Right hindlimb (tissue), 1 donor: ENCODE measurements around the gene VDR.
"Not testable (repeated sequence)": the region's sequence is repeated elsewhere in the genome, so short reads cannot be mapped to it uniquely, and the experiment has no call there.

Experiments
- DNase-seq: peaks from one replicate; pipeline ENCODE4 v3.0.0-alpha.2; 2018

Gene VDR

DNA sequence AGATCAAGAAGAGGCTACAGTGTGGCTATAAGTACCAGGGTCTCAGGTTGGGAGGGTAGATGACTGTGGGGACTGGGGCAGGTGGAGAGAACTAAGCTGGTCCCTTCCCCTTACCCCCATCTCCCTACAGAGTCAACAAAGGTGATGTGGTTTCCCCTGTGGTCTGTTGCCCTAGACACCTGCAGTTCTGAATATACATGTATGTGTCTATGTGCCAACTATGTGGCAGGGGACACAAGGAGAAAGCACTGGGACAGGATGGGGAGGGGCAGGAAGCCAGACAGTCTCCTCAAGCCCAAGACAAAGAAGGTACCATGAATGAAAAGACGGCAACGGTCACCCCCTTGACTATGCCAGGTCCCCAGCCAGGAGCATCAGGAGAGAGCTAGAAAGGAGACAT lies 80.6 kb downstream of the VDR start:
- no peak for DNase-seq

DNA sequence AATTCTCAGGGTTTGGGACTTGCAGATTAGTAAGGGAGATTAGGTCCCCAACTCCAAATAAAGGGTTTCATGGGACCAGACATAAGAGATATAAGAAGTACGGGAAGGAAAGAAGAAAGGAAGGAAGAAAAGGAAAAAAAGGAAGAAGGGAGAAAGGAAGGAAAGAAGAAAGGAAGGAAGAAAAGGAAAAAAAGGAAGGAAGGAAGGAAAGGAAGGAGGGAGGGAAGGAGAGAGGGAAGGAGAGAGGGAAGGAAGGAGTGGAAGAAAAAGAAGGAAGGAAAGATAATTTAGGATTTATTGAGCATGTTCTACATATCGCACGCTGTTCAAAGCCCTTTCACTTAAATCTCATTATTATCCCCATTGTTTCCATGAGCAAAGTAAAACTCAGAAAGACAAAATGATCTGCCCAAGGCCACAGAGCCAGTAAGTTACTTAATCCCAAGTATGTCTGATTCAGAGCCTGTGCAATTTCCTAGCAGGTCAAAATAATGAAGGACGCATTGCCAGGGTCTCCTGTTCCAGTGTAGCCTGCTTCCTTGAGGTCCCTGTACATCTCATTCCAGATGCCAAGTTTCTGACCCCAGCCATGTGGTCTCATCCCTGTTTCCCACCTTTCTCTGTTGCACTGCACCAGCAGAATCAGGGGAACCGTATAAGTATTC lies 81.2 kb downstream of the VDR start:
- no peak for DNase-seq

DNA sequence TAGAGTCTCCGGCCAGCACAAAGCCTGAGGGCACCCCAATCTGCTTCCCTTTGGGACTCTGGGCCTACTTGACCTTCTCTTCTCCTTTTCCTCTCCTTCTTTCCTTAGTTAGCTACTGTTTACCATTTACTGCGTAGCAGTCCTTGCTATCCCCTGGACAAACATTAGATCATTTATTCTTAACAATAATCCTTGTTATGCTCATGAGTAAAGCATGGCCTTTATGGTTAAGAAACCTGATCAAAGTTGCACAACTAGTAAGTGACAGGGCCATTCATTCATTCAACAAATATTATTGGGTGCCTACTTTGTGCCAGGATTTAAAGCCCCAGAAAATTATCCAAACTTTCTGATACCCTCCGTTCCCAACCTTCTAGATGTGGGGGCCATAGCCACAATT lies 81.9 kb downstream of the VDR start:
- DNase-seq: no peak

DNA sequence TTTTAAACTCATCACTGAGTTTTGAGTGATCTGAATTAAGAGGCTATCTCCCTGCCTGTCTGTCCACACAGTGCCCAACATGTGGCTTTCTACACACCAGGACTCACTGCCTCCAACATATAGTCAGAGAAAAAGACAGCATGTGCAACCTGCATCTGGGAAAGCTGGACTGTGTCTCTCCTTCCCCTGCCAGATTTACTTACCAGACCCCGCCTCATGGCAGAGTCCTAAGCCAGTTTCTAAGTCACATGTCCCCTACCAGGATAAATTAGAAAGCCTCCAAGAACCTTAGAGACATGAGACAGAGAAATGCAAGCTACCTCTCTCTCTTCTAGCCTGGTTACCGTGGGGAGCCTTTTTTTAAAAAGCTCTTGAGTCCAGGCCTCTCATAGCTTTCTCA lies 82.4 kb downstream of the VDR start:
- no peak for DNase-seq

DNA sequence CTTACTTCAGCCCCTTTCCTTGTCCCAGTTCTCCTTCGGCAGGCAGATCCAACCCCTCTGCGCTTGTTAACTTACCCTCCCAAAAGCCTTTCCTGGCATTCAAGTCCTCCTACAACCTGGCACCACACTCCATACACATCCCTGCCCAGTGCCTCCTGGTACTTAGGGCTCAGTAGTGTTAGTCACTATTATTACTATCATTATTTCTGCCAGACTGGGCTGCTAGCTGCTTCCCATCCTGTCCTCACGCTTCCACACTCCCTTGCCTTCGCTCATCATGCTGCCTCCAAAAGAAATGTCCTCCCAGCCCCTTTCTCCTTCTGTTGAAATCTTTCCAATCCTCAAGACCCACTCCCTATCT lies 83.5 kb downstream of the VDR start:
- DNase-seq: no peak

DNA sequence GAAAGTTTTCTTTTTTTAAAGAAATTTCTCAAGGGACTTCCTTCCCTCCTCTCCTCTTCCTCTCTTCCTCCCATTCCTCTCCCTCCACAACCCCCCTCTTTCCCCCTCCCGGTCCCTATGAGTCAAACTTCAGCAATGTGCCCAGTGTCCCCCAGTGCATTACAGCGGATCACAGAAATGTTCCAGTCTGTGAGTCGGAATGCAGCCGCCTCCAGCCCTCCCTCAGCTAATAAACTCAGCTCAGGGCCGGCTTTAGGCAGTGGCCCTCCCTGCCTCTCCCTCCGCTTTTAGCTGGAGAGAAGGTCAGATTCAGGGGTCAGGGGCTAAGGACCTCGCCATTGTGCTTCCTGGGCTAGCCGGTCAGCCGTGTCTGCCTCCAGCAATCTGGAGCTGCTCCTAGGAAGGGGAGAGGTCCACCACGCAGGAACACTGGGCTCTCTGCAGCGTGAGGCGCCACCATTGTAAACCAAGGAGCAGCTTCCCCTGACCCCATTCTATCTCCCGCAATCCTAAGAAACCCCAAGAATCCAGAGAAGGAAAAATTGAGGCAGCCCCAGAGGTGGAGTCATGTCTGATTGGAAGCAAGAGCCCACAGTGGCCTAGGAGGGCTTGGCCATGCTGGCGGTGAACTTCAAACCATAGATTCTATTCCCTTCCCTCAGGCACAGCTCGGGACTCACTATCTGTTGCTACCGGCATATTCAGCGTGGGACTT lies 84.0 kb downstream of the VDR start:
- DNase-seq: peak; percentile 92

DNA sequence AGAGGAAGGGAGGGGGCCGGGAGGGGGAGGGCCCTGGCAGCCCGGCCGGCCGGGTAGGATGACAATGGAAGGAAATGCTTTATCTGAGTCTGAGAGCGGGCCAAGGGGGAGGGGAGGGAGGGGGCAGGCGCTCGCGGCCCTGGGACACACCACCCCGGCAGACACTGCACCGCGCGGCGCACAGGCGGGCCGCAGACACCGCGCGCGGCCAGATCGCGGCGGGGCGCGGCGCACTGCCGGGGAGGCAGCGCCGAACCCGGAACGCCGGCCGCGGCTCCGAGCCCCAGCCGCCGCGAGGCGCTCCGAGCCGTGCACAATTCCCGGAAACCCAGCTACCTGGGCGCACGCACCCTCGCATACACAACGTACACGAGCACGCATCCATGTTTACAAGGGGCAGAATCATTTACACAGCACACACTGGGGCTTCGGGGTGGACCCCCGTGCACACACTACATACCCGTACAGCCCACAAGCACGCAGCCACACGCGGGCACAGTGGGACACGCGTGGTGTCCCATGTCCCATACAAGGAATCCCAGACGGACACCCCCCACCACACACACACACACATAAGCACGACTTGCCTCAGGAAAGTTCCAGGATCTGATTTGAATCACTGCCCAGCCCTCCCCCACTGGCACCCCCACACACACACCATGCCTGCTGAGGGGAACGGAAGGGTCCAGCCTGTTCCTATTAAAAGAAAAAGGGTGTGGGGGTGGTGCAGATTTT lies 84.7 kb downstream of the VDR start, which contains the start of gene HDAC7:
HDAC7 (minus strand) TSS at position 8 of the 735 bp plus-strand sequence. CDS start 118 bp downstream, outside the sequence.
- DNase-seq: peak; percentile 93

DNA sequence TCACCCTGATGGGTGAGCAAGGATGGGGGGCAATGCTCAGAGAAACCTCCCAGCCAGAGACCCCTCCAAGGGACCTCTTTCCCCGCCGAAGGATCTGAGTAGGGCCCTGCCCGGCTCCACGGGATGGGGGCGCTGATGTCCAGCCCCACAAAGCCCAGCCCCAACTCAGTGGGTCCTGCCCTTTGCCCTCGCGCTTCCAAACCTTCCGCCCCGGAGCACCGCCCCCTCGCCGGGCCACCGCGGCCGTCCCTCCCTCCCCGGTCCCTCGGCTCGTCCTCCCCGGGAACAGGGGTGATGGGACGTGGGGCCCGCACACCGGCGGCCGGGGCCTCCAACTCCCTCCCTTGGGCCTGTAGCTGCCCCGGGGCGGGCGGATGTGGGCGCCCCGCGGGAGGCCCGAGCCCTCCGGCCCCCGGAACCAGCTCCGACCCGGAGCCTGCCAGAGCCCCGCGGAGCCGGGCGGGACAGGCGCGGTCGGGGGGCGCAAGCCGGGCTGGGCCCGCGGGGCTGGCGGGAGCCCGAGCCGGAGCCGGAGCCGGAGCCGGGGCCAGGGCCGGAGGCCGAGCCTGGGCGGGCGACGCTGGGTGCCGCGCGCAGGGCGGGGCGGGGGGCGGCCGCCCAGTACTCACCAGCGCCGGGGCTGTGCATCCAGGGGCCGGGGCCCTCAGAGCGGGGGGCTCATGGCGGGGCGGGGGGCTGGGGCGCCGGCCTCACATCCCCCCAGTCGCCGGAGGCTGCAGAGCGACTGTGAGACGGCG lies 85.5 kb downstream of the VDR start:
- peak; percentile 70 for DNase-seq

DNA sequence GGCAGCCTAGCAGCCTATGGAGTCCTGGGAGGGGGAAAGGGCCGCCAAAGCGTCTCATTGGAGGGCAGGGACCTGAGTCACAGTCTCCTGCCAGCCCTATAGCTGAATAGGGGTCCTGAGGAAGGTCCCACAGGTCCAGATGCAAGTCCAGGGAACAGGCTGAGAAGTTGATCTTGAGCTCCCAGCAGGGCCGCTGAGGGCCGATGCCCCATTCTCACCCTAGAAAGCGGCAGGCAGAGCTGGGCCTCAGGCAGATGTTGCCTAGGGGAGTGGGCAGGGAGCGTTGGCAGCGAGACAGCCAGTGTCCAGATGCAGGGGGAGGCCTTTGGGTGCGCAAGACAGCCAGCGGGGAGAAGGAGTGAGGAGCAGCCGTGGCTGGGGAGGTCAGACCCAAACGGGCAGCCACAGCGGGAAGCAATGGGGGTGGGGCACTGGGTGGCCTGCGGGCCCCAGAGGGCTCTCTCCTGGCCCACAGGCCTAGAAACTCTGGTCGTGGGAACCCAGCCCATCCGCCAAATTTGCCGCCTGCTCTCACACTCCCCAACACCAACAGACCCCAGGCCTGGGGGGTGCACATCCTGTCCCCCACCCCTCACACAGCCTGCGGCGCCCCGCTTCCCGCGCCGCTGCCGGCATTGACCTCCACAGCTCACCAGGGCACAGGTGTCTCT lies 86.2 kb downstream of the VDR start:
- DNase-seq: no peak

DNA sequence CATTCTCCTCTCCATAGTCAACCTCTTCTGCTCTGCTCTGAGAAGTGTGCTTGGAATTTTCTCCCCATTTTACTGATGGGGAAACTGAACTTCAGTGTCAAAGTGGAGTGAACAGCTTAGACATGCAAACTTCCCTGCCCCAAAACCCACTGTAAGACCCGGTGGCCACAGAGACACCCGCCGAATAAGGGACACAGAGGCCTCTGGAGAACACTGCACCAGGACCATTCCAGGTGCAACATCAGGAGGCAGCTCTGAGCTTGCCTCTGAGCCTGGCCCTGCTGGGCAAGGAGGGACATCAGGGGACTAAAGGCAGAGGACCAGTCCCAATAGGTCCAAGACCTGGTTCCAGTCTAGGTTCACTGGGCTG lies 86.8 kb downstream of the VDR start:
- DNase-seq: no peak

DNA sequence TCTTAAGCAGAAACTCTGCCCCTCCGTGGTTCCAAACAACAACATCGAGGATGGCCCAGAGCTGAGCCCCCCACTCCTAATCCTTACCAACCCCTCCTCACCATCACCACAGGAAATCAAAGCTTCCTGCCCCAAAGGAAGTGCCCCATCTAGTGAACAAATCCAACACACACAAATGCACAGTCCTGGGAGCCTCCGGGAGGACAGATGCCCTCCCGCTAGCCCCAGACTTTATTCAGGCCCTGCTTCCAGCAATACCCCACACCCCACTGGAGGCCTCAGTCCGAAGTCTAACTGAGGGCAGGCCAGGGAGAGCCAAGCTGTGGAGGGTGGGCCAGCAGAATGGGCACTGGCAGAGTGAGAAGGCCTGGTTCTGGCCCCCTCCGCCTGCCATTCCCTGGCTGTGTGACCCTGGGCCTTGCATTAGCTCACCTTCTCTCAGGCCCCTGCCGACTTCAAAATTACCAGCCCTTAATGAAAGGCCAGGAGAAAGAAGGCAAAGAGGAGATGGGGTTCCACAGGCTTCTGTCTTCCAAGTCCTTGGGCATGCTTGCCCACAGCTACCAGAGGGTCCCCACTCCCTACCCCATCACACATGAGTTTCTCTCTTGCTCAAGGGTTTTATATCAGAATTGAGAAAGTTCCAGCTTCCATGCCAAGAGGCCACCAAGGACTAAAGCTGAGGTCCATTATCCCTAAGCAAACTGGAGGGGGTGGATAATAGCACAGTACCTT lies 87.4 kb downstream of the VDR start:
- no peak for DNase-seq

DNA sequence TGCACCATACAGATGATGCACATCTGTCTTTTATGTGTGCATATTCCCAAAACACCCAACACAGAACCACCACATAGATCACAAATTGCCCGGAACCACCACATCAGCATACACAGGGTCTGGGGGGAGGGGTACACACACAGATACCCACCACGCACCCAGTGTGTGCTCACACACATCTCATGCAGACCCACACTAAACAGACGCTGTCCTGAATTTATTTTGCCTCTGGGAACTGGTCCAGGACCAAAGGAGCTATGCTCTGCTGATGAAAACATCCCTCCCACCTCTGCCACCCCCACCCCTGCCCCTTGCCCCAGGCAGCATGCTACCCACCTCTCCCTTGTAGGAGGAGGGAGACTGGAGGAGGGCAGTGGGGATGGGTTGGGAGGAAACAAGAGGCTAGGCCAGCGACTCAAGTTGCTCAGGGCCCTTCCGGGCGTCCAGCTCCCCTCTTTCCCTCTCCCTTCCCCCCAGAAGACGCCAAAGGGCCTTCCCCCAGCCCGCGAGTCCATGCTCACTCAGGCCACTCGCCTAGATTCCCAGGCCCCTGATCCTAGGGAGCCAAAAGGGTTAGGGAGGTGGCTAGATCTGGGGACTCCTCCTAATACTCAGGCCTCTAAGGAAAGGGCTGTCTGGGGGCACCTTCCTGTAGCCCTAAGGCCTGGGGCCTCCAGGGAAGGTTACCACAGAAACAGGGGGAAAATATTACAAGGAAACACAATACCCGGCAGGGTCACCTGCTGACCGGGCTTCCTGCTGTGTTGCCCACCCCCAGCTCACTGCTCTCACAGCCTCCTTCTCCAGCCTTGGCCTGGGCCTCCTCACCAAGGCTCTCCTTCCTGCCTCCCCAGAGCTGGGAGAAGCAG lies 88.2 kb downstream of the VDR start:
- no peak for DNase-seq

DNA sequence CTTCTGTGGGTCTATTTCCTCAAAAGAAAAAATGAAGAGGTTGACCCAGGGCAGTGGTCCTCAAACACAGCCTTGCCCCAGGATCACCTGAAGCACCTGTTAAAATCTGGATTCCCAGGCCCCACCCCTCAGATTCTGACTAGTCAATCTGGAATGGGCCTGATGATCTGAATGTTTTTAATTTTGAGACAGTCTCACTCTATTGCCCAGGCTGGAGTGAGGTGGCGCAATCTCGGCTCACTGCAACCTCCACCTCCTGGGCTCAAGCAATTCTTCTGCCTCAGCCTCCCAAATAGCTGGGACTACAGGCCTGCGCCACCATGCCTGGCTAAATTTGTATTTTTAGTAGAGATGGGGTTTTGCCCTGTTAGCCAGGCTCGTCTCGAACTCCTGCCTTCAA lies 89.3 kb downstream of the VDR start:
- not testable (repeated sequence) for DNase-seq

DNA sequence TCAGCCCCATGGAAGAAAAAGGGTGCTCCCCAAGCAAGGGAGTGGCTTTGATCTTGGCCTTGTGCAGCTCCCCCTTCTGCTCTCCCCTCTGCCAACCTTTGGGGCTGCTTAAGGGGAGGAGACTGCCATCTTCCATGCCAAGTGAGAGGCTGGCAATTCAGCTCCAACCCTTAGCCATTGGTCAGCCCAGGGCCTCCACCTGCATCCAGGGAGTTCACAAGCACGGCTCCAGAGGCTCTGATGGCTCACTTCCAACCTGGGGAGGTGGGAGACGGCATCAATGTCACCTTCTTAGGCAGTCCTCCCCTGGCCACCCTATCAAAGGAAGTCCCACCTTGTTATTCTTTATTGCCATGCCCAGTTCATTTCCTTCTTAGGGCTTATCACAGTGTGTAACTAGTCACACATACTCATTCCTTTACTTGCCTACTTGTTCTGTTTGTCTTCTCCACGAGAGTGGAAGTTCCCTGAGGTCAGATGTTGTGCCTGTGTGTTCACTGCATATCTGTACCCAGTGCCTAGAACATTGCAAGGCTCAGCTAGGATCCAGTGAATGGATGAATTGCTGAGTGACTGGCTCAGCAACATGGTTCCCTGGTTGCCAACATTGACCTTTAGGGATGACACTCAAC lies 90.1 kb downstream of the VDR start:
- DNase-seq: no peak

DNA sequence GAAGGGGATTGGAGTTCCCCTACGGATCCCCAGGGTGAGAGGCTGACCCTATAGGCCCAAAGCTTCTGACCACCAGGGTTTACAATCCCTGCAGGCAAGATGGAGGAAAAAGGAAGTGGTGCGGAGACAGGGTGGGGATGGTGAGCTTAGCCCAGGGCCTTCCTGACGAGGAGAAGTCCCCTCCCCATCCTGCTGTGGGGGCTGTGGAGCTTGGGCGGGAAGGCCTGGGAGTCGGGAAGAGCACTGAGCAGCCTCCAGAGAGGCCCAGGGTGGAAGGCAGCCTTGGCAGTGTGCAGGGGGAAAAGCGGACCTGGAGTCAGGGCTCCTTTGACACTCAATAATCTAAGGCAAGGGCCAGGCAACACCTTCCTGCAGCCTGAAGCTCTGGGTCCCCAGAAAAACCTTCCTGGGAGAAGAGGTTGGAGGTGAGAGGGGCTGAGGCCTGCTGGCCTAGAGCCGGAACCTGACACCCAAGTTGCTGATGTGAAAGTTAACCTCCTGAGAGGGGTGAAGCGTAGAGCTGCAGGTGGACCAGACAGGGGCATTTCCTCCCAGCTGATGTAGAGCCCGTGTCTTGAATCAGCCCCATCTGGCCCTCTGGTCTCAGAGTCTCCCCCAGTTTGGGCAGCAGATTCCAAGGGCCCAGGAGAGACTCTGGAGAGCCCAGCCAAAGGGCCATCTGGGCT lies 91.1 kb downstream of the VDR start:
- no peak for DNase-seq

DNA sequence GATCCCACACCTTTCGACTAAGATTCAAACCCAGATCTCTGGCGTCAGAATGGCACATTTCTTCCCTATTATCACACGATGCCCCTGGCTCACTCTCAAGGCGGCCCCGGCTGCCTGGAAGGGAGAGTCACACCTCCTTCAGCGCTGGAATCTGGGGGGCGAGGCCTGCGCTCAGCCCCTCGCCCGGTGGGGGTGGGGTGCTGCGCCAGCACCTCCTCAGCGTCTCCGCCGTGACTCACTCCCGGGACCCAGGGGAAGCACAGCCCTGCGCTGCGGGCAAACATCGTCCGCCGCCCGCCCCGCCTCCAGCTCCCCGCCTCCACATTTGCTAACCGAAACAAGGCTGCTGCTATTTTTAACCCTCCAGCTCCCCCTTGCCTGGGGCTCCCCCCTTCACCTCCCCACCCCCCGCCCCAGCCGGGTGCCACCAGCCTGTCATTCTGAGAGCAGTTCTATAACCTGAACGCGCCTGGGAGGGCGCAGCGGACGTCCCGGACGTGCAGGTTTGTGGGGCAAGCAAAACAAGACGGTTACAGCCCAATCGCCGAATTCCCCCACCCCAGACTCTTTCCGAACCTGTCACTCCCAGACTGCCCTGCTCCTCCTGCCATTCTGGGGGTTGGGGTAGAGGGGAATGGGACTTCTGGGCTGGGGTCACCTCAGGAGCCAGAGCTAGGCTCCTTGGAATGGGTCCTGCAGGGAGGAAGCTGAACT lies 91.8 kb downstream of the VDR start:
- peak; percentile 86 for DNase-seq

DNA sequence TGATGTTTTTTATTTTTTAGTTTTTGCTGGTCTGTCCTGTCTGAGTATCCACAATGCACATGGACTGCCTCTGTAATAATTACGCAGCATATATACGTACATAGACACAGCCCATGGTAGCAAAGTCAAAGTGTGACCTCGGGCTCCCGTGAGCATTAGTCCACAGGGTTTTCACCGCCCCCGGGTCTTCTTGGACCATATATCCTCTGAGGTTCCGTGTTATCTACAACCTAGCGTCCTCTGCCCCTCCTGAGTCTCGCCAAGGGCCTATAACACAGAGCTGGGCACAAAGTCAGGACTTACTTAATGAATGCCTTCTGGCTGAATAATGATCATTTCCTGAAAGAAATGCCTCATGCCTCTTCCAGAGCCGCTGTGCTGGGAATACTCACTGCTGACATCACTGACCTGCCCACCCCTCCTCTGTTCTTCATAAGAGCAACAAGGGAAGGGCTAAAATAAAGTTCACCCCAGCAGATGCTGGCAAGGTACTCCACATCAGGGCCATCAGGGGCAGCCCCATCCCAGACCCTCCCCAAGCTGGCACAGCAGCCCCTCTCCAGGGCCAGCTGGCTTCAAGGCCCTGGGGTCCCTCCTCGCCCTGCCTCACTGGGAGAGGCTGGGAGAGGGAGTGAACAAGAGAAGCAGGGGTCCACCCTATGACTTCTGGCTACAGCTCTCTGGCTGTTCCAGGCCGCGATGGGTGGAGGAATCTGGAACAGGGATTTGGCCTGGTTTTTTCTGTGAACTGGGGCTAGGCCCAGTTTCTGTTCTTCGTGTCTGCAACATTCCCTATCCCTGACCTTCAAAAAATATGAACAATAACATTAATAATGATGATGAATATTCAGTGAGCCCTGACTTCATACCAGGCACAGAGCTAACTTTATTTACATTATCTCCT lies 93.0 kb downstream of the VDR start:
- peak; percentile 89 for DNase-seq

DNA sequence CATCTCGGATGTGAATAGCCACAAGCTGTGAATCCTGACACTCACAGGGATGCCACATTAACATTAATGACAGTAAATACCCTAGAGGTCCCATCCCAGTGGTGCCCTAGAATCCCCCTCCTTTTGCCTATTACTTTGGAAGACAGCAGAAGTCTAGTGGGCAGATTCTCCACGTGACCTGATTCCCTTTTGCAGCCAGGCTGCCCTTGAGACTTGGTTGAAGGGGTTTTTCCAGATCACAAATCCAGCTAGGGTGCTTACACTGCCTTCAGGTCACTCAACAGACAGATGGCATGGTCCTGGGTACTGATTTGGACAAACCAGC lies 93.8 kb downstream of the VDR start:
- DNase-seq: no peak
